Measurements from ENCODE around the gene MFSD2A.
"Not testable (repeated sequence)": the region's sequence is repeated elsewhere in the genome, so short reads cannot be mapped to it uniquely, and the experiment has no call there.

Gene MFSD2A

GRCh38 chr1:39969531-39970270, 14.8 kb downstream of the MFSD2A start:
- DNase-seq, result no peak

- DNase-seq, result no peak
Observed at GRCh38 chr1:39970274-39970673, 15.3 kb downstream of the MFSD2A start.

GRCh38 chr1:39971138-39971537, 16.2 kb downstream of the MFSD2A start:
- no peak for DNase-seq

GRCh38 chr1:39973503-39974135, 18.7 kb downstream of the MFSD2A start:
- peak; percentile 72 for DNase-seq

GRCh38 chr1:39976732-39977131, 21.8 kb downstream of the MFSD2A start:
- DNase-seq, result no peak

GRCh38 chr1:39977202-39977601, 22.3 kb downstream of the MFSD2A start:
- DNase-seq, result peak; percentile 87

- DNase-seq, result no peak
Observed at GRCh38 chr1:39979654-39980053, 24.7 kb downstream of the MFSD2A start.

- DNase-seq, result no peak
Observed at GRCh38 chr1:39980555-39981313, 25.8 kb downstream of the MFSD2A start.

- DNase-seq, result no peak
Observed at GRCh38 chr1:39981385-39981784, 26.4 kb downstream of the MFSD2A start.

GRCh38 chr1:39981945-39982344, 27.0 kb downstream of the MFSD2A start:
- DNase-seq, result peak; percentile 89

GRCh38 chr1:39984480-39984879, 29.5 kb downstream of the MFSD2A start:
- not testable (repeated sequence) for DNase-seq

GRCh38 chr1:39984951-39985350, 30.0 kb downstream of the MFSD2A start:
- DNase-seq, result no peak

GRCh38 chr1:39987869-39988268, 32.9 kb downstream of the MFSD2A start:
- no peak for DNase-seq

- DNase-seq, result no peak
Observed at GRCh38 chr1:39988618-39989343, 33.8 kb downstream of the MFSD2A start.

GRCh38 chr1:39990428-39990827, 35.5 kb downstream of the MFSD2A start:
- no peak for DNase-seq

GRCh38 chr1:39992234-39992633, 37.3 kb downstream of the MFSD2A start:
- DNase-seq, result no peak

- no peak for DNase-seq
Observed at GRCh38 chr1:39992888-39993287, 37.9 kb downstream of the MFSD2A start.

GRCh38 chr1:39995973-39996393, 41.0 kb downstream of the MFSD2A start:
- no peak for DNase-seq

- DNase-seq, result no peak
Observed at GRCh38 chr1:39996396-39997004, 41.6 kb downstream of the MFSD2A start.

GRCh38 chr1:40001456-40001855, 46.5 kb downstream of the MFSD2A start:
- no peak for DNase-seq

- DNase-seq, result no peak
Observed at GRCh38 chr1:40003156-40004093, 48.5 kb downstream of the MFSD2A start.

GRCh38 chr1:40004857-40005256, 49.9 kb downstream of the MFSD2A start:
- no peak for DNase-seq

Measured in kidney glomerular epithelial cell (primary cell).